MV-4-11 (cell line): Measurements from ENCODE around the gene HDAC7.

Experiments used
- DNase-seq: peaks from one replicate; lab custom pipeline; 2025; lab: John Stamatoyannopoulos, UW

The HDAC7 gene

GRCh38 chr12:47819896-47820630, at the start of gene HDAC7:
TSS of gene HDAC7 (minus strand) at chr12:47819903. CDS start at chr12:47819785, 118 bp downstream.
- DNase-seq, result peak; percentile 37

DNA sequence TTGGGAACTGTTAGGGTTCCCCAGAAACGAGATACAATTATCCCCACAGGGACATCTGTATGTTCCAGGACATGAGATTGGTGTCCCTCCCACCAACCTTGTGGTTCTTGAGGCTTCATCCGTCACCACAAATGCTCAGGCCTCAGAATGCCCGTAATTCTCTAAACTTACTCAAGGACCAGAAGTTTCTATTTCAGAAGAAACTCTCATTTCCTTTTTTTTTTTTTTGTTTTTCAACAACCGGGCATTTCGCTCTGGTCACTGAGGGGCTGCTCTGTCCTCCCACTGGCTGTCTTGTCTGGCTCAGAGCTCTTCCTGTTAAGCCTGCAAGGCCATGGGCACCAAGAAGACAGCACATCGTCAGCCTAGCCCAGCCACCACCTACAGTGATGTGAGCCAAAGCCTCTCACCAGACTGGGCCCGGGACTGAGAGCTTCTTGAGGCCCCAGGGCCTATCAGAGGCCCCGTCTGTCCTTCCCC, 48.9 kb upstream of the HDAC7 start:
- DNase-seq, result peak; percentile 98

GRCh38 chr12:47868041-47868440, 48.3 kb upstream of the HDAC7 start:
- peak; percentile 59 for DNase-seq

- DNase-seq, result peak; percentile 90
Observed at GRCh38 chr12:47867495-47867941, 47.8 kb upstream of the HDAC7 start.

DNA sequence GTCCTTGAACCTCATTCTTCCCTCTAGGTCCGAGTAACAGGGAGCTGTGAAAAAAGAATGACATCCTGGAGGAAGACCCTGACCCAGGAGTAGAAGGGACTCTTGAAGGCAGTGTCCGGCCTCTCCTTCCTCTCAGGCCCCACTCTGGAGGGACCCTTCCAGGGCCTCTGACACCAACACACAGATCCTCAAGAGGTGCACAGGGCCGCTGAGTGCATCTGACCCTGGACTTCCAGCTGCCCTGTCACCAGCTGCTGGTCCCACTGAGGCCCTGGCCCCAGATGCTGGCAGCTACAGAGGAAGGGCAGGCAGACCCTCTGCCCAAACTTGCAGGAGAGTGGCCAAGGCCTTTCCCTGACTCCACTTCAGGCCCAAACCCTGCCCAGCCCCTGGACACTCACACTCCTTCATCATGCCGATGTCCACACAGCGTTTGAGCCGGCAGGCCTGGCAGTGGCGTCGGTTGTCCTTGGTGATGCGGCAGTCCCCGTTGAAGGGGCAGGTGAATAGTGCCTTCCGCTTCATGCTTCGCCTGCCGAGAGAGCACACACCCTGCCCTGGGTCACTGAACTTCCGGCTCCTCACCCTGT, 45.0 kb upstream of the HDAC7 start:
- no peak for DNase-seq

GRCh38 chr12:47863985-47864384, 44.3 kb upstream of the HDAC7 start:
- DNase-seq, result no peak

GRCh38 chr12:47863467-47863866, 43.8 kb upstream of the HDAC7 start:
- DNase-seq, result no peak

DNA sequence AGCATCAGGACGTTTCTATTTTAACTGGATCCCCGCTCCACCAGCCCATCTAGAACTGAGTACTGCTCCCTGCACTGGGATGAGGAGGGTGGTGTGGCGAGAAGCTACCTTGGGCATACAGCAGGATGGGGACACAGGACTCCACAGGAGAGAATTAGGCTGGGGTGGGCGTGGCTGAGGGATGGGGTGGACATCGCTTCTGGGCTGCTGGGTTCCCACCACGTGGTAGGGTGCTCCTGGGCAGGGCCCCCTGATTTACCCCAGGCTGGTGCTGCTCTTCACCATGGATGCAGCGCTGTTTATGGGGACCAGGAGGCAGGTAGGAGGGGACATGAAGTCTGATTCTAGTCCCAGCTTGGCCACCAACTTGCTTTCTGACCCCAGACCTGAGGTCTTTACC, 43.2 kb upstream of the HDAC7 start:
- DNase-seq, result no peak

DNA sequence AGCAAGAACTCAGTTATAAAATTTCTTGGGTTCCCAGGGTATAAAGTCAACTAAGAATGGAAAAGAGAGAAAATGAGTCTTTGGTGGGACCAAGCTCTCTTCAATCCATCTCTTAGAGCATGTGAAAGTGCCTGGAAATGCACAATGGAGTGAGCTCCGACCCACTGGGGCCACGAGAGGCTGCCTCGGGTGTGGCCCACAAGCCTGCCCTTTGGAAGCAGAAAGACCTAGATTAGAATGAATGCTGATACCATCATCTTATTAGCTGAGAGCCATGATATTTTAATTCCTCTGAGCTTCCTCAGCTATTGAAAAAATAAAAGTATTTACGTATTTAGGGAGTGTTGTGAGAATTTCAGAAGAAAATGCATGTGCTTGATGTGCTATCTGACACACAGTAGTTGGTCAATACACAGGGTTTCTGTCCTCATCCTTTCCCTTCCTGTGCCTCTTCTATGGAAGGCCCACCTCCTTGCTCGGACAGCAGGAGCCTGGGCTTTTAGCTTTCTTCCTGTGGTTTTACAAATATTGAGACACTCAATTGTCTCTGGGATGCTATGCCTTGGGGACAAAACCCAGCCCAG, 42.6 kb upstream of the HDAC7 start:
- no peak for DNase-seq

GRCh38 chr12:47860873-47861272, 41.2 kb upstream of the HDAC7 start:
- no peak for DNase-seq

GRCh38 chr12:47860279-47860841, 40.7 kb upstream of the HDAC7 start:
- DNase-seq, result no peak

- DNase-seq, result no peak
Observed at GRCh38 chr12:47858511-47859266, 39.0 kb upstream of the HDAC7 start.

DNA sequence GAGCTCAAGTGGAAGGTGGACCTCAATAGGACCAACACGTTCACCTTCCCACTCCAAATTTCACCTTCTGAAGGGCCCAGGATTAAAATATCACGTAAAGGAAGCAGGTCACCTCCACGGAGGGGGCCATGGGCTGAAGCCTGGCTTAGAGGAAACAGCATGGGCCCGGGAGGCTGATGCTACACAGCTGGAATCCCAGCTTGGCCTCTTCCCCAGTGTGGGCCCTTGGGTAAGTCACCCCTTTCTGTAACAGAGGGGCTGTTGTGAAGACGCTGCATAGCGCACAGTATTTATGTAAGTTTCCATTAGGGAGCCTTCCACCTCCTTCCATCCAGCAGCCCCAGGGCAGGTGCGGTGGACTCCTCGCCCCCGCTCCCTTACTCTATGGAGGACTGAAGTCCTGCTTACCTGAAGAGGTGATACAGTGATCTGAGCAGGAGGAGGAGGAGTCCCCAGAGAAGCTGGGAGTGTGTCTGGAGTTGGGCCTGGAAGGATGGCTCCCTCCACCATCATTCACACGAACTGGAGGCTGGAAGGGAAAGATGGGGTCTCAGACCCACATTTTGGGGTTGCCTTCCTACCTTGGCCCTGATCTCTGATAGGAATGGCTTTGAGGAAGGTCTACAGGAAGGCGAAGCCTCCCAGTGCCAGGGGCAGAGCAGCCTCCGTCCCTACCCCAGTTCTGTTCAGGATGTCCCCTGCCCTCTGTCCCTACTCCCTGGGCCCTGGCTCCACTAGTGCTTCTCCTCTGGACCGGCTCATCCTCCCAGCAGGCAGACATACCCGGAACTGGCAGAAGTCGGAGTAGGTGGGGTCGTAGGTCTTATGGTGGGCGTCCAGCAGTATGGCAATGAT, 37.2 kb upstream of the HDAC7 start:
- no peak for DNase-seq

GRCh38 chr12:47856094-47856493, 36.4 kb upstream of the HDAC7 start:
- no peak for DNase-seq

GRCh38 chr12:47855502-47855901, 35.8 kb upstream of the HDAC7 start:
- no peak for DNase-seq

DNA sequence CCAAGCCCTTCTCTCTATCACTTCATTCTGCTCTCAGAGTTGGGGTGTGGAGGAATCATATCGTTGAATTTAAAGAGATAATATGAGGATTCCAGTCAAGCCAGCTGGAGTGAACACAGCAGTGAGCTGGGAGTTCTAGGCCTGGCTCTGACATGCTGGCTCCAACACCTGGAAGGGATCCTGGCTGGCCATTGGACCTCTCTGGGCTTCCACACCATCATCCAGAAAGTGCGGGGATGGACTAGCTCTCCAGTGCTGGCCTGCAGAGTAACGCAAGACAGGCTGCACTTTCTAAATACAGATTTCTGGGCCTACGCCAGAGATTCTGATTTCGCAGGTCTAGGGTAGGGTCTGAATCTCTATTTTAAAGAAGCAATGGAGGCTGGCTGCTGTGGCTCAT, 34.8 kb upstream of the HDAC7 start:
- DNase-seq, result no peak

GRCh38 chr12:47852096-47852571, 32.4 kb upstream of the HDAC7 start:
- DNase-seq, result no peak

DNA sequence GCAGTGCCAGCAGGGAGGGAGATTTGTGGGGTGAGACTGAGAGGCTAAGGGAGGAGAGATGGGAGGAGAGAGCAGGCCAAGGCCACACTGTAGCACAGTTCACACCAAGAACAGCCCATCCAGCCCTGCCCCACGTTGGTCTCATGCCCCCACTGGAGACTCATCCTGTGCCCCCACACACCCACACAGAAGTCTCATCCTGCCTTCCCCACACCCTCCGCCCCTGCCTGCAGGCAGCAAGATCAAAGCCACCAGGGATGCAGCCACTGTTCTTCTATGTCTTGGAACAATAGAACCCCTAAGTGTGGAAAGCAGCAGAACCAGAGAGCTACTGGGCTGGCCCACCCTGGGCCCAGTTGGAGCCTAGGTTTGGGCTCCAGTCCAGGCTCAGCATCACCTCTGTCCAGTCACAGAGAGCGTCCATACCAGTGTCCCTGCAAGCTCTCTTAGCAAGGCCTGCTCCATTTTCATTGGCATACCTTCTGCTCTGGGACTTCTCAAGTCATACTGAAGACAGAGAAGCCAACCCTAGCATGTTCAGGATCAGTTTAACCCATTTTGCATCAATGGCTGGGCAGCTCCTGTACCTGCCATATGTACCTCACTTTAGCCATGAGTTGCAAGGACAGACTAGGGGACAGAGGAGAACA, 31.7 kb upstream of the HDAC7 start:
- no peak for DNase-seq

DNA sequence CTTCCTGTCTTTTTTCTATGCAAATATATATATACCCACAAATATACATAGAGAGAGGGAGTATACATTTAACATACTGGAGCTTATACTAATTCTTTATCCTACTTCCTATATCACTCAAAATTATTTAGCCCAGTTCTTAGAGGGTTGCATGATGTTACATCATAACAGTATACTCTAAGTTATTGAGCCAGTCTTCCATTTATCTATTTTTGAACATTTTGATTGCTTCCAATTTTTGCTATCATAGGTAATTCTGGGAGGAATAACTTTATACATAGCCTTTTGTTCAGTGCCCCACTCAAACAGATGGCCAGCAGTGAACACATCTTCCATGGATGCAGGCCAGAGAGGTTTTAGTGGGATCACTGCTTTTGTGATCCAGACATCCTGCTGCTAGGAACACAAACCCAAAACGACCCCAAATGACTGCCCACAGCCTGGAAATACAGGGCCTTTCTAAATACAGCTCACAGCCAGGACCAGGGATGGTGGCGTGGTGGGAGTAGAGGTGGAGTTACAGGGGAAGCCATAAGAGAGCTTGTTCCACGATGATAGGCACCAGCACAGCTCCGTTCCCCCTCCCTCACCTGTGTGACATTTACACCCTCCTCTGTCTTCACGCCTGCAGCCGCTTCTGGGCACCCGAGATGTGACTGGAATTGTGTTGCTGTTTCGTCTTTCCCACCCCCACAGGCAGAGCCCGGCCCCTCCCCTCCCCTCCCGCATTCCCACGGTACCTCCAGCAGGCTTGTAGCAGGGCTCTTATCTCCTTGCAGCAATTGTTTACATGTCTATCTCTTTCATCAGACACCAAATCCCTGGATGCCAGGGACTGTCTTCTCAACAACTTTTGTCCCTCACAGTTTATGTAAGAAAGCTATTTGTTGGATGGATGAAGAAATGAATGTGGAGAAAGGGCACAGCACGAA, 30.7 kb upstream of the HDAC7 start:
- DNase-seq, result no peak
